HEK293 (cell line): ENCODE measurements around the gene RALGAPA2.

Experiments
- KLF8 ChIP-seq: fragments of 450-650 bp; formaldehyde crosslinking; IDR thresholded peaks from 2 replicates; pipeline ENCODE4 v1.5.1; 2016; ENCODE audit warnings: missing biosample characterization, missing genetic modification characterization
- YY1 ChIP-seq: fragments of 450-650 bp; formaldehyde crosslinking; IDR thresholded peaks from 2 replicates; pipeline ENCODE4 v1.5.1; 2018; ENCODE audit warnings: missing biosample characterization, missing genetic modification characterization
- ZNF24 ChIP-seq: fragments of 450-650 bp; formaldehyde crosslinking; IDR thresholded peaks from 2 replicates; pipeline ENCODE4 v1.5.1; 2016; ENCODE audit warnings: missing biosample characterization, missing genetic modification characterization
- ZNF248 ChIP-seq: fragments of 450-650 bp; formaldehyde crosslinking; IDR thresholded peaks from 2 replicates; pipeline ENCODE4 v1.5.1; 2017; ENCODE audit warnings: missing biosample characterization, missing genetic modification characterization
- ZNF624 ChIP-seq: fragments of 450-650 bp; formaldehyde crosslinking; IDR thresholded peaks from 2 replicates; pipeline ENCODE4 v1.5.1; 2017; ENCODE audit warnings: missing biosample characterization, missing genetic modification characterization
- TF ChIP-seq, protein P1 (sequence below): fragments of 450-650 bp; formaldehyde crosslinking; IDR thresholded peaks from 2 replicates; pipeline ENCODE4 v1.5.1; 2016; ENCODE audit warnings: missing biosample characterization, missing genetic modification characterization, low read depth
- TF ChIP-seq, protein P2 (sequence below): fragments of 450-650 bp; formaldehyde crosslinking; IDR thresholded peaks from 2 replicates; pipeline ENCODE4 v1.5.1; 2016; ENCODE audit warnings: missing biosample characterization, missing genetic modification characterization
- TF ChIP-seq, protein P3 (sequence below): fragments of 450-650 bp; formaldehyde crosslinking; IDR thresholded peaks from 2 replicates; pipeline ENCODE4 v1.5.1; 2016; ENCODE audit warnings: missing biosample characterization, missing genetic modification characterization
- TF ChIP-seq, protein P4 (sequence below): fragments of 450-650 bp; formaldehyde crosslinking; IDR thresholded peaks from 2 replicates; pipeline ENCODE4 v1.5.1; 2016; ENCODE audit warnings: missing biosample characterization, missing genetic modification characterization

DNA sequence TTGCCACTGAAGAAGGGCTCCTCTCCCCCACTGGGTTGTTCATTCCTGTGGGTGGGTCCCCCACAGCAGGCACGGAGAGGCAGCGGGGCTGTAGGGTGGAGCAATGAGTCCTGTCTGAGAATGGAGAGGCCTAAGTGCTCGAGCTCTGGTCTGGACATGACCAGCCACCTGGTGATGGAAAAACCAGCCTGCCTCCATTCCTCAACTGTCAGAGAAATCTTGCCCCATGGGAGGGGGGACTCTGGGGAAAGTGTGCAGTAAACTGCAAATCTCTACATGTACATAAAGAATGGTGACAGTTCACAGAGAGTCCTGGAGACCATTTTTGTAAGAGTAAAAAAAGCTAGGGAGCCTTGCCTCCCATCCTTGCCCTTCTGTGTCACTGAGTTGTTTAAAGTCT, 310.5 kb downstream of the RALGAPA2 start:
- TF ChIP-seq YY1 (tag by site-specific recombination), result no peak
- TF ChIP-seq, protein P1, sequence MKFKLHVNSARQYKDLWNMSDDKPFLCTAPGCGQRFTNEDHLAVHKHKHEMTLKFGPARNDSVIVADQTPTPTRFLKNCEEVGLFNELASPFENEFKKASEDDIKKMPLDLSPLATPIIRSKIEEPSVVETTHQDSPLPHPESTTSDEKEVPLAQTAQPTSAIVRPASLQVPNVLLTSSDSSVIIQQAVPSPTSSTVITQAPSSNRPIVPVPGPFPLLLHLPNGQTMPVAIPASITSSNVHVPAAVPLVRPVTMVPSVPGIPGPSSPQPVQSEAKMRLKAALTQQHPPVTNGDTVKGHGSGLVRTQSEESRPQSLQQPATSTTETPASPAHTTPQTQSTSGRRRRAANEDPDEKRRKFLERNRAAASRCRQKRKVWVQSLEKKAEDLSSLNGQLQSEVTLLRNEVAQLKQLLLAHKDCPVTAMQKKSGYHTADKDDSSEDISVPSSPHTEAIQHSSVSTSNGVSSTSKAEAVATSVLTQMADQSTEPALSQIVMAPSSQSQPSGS (tag by site-specific recombination), result no peak
- TF ChIP-seq, protein P2, sequence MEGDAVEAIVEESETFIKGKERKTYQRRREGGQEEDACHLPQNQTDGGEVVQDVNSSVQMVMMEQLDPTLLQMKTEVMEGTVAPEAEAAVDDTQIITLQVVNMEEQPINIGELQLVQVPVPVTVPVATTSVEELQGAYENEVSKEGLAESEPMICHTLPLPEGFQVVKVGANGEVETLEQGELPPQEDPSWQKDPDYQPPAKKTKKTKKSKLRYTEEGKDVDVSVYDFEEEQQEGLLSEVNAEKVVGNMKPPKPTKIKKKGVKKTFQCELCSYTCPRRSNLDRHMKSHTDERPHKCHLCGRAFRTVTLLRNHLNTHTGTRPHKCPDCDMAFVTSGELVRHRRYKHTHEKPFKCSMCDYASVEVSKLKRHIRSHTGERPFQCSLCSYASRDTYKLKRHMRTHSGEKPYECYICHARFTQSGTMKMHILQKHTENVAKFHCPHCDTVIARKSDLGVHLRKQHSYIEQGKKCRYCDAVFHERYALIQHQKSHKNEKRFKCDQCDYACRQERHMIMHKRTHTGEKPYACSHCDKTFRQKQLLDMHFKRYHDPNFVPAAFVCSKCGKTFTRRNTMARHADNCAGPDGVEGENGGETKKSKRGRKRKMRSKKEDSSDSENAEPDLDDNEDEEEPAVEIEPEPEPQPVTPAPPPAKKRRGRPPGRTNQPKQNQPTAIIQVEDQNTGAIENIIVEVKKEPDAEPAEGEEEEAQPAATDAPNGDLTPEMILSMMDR (tag by site-specific recombination), result no peak
- no peak for TF ChIP-seq ZNF24 (tag by site-specific recombination)
- TF ChIP-seq ZNF624, result no peak
- TF ChIP-seq, protein P3, sequence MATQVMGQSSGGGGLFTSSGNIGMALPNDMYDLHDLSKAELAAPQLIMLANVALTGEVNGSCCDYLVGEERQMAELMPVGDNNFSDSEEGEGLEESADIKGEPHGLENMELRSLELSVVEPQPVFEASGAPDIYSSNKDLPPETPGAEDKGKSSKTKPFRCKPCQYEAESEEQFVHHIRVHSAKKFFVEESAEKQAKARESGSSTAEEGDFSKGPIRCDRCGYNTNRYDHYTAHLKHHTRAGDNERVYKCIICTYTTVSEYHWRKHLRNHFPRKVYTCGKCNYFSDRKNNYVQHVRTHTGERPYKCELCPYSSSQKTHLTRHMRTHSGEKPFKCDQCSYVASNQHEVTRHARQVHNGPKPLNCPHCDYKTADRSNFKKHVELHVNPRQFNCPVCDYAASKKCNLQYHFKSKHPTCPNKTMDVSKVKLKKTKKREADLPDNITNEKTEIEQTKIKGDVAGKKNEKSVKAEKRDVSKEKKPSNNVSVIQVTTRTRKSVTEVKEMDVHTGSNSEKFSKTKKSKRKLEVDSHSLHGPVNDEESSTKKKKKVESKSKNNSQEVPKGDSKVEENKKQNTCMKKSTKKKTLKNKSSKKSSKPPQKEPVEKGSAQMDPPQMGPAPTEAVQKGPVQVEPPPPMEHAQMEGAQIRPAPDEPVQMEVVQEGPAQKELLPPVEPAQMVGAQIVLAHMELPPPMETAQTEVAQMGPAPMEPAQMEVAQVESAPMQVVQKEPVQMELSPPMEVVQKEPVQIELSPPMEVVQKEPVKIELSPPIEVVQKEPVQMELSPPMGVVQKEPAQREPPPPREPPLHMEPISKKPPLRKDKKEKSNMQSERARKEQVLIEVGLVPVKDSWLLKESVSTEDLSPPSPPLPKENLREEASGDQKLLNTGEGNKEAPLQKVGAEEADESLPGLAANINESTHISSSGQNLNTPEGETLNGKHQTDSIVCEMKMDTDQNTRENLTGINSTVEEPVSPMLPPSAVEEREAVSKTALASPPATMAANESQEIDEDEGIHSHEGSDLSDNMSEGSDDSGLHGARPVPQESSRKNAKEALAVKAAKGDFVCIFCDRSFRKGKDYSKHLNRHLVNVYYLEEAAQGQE (tag by site-specific recombination), result no peak
- TF ChIP-seq, protein P4, sequence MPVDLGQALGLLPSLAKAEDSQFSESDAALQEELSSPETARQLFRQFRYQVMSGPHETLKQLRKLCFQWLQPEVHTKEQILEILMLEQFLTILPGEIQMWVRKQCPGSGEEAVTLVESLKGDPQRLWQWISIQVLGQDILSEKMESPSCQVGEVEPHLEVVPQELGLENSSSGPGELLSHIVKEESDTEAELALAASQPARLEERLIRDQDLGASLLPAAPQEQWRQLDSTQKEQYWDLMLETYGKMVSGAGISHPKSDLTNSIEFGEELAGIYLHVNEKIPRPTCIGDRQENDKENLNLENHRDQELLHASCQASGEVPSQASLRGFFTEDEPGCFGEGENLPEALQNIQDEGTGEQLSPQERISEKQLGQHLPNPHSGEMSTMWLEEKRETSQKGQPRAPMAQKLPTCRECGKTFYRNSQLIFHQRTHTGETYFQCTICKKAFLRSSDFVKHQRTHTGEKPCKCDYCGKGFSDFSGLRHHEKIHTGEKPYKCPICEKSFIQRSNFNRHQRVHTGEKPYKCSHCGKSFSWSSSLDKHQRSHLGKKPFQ (tag by site-specific recombination), result no peak
- no peak for TF ChIP-seq KLF8
- no peak for TF ChIP-seq ZNF248 (tag by site-specific recombination)
